Stomach smooth muscle (tissue), 2 donors: ENCODE data around the gene PON1.

Experiments
- H3K27ac ChIP-seq: one replicate; pipeline ENCODE4 v1.7.0; 2013; ENCODE audit warnings: mild to moderate bottlenecking, low read length, inconsistent platforms
- H3K27me3 ChIP-seq, 2 donors: one replicate each; pipeline ENCODE4 v1.7.0; 2013; ENCODE audit warnings: low read length in 2 of 2; ENCODE audit not compliant: insufficient read depth in 2 of 2, control insufficient read depth in 1 of 2
- H3K36me3 ChIP-seq, 2 donors: one replicate each; pipeline ENCODE4 v1.7.0; 2013; ENCODE audit warnings: low read length in 2 of 2; ENCODE audit not compliant: control insufficient read depth in 2 of 2, insufficient read depth in 2 of 2
- H3K4me1 ChIP-seq: one replicate; pipeline ENCODE4 v1.7.0; 2013; ENCODE audit warnings: low read length; ENCODE audit not compliant: control insufficient read depth, insufficient read depth
- H3K4me3 ChIP-seq, 2 donors: one replicate each; pipeline ENCODE4 v1.7.0; 2013; ENCODE audit warnings: low read length in 2 of 2
- H3K9ac ChIP-seq, 2 donors: one replicate each; pipeline ENCODE4 v1.7.0; 2013; ENCODE audit warnings: low read length in 2 of 2, mild to moderate bottlenecking in 1 of 2
- H3K9me3 ChIP-seq, 2 donors: one replicate each; pipeline ENCODE4 v1.7.0; 2013; ENCODE audit warnings: low read length in 2 of 2; ENCODE audit not compliant: control insufficient read depth in 2 of 2
- donor health status: healthy.
- donor health status: Pancreatic carcinoma.

PON1 gene

GRCh38 chr7:95262875-95263274 lies 61.5 kb downstream of the PON1 start:
- Histone ChIP-seq H3K4me1 (no peaks in the 10 kb centered on the region), H3K9me3 (no peaks in the 10 kb centered on the region), H3K27ac (no peak overlapping the region), H3K9ac (no peak overlapping the region), H3K27me3 (no peaks in the 10 kb centered on the region), H3K36me3 (peaks cover 0 to 5% of the 10 kb centered on the region in 2 donors), H3K4me3 (no peak overlapping the region)

- Histone ChIP-seq H3K27ac (no peak overlapping the region), H3K27me3 (no peaks in the 10 kb centered on the region), H3K4me1 (no peaks in the 10 kb centered on the region), H3K36me3 (peaks cover 0 to 5% of the 10 kb centered on the region in 2 donors), H3K9ac (no peak overlapping the region), H3K9me3 (no peaks in the 10 kb centered on the region), H3K4me3 (no peak overlapping the region)
Measured at GRCh38 chr7:95261895-95262415, 62.4 kb downstream of the PON1 start.

DNA sequence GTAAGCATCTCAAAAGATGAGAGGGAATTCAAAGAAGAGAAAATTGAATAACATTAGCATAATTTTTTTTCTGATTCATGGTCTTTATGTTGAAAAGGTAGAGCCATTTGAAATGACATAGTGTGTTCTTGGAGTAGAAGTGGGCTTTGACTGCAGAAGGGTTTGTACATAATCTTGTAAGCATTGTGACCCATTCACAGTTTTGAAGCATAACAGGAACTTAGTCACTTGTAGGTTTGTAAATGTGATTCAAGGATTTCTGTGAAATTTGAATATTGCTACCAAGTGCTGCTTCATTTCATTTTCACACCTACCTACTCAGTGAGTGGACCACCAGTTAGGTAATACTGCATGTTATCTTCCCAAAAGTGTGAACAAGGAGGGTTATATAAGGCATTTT lies 68.6 kb downstream of the PON1 start:
- Histone ChIP-seq H3K27ac (no peak overlapping the region), H3K4me3 (no peak overlapping the region), H3K27me3 (no peaks in the 10 kb centered on the region), H3K9me3 (no peaks in the 10 kb centered on the region), H3K4me1 (no peaks in the 10 kb centered on the region), H3K9ac (no peak overlapping the region), H3K36me3 (peaks cover 5% of the 10 kb centered on the region in 2 donors)

GRCh38 chr7:95253986-95254385 lies 70.3 kb downstream of the PON1 start:
- no peaks in the 10 kb centered on the region for H3K27me3 ChIP-seq
- no peak overlapping the region for H3K9ac ChIP-seq
- no peak overlapping the region for H3K27ac ChIP-seq
- no peaks in the 10 kb centered on the region for H3K9me3 ChIP-seq
- no peaks in the 10 kb centered on the region for H3K4me1 ChIP-seq
- no peak overlapping the region for H3K4me3 ChIP-seq
- H3K36me3 ChIP-seq, result peaks cover 5 to 7% of the 10 kb centered on the region in 2 donors

GRCh38 chr7:95251966-95252365 lies 72.4 kb downstream of the PON1 start:
- no peak overlapping the region for H3K4me3 ChIP-seq
- H3K36me3 ChIP-seq, result peaks cover 5 to 7% of the 10 kb centered on the region in 2 donors
- H3K9ac ChIP-seq, result no peak overlapping the region
- H3K9me3 ChIP-seq, result no peaks in the 10 kb centered on the region
- no peaks in the 10 kb centered on the region for H3K27me3 ChIP-seq
- H3K4me1 ChIP-seq, result no peaks in the 10 kb centered on the region
- no peak overlapping the region for H3K27ac ChIP-seq

DNA sequence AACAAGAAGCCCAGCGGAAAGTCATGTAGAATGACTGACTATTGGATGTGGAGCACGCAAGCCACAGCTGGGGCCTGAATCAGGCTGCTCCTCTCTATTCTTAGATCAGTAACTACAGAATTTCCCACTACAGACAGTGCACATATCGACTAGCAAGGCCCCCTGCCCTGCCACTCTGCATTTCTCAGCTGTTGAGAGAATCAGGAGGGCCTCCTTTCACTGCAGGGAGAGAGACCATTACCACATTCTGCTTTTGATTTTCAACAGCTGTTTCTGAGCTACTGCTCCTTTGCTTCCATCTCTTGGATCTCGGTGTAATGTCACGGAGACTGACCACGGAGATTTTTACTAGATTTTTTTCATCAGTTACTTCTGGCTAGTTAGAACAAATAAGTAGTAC lies 73.8 kb downstream of the PON1 start:
- Histone ChIP-seq H3K4me1 (no peaks in the 10 kb centered on the region), H3K36me3 (peaks cover 5 to 7% of the 10 kb centered on the region in 2 donors), H3K4me3 (no peak overlapping the region), H3K9me3 (no peaks in the 10 kb centered on the region), H3K27ac (no peak overlapping the region), H3K27me3 (no peaks in the 10 kb centered on the region), H3K9ac (no peak overlapping the region)
